HG02943 (cell line): ENCODE data around the gene FNDC1.
"Not testable (repeated sequence)": the region's sequence is repeated elsewhere in the genome, so short reads cannot be mapped to it uniquely, and the experiment has no call there.

ENCODE experiments used
- ATAC-seq: cut with Tn5 transposase; IDR thresholded peaks from one replicate; pipeline ENCODE4 v1.9.1; 2021; ENCODE audit warnings: mild to moderate bottlenecking, low read depth, moderate library complexity; ENCODE audit not compliant: unreplicated experiment

FNDC1 gene

GRCh38 chr6:159252955-159253508 is 83.8 kb downstream of the FNDC1 start:
- ATAC-seq: no peak

- no peak for ATAC-seq
Observed at GRCh38 chr6:159254186-159254585, 85.0 kb downstream of the FNDC1 start.

GRCh38 chr6:159255434-159255951 is 86.3 kb downstream of the FNDC1 start:
- ATAC-seq: no peak

- no peak for ATAC-seq
Observed at GRCh38 chr6:159256128-159256527, 86.9 kb downstream of the FNDC1 start.

- no peak for ATAC-seq
Observed at GRCh38 chr6:159257846-159258245, 88.6 kb downstream of the FNDC1 start.

- ATAC-seq: no peak
Observed at GRCh38 chr6:159259441-159260125, 90.4 kb downstream of the FNDC1 start.

- ATAC-seq: no peak
Observed at GRCh38 chr6:159260208-159260607, 91.0 kb downstream of the FNDC1 start.

GRCh38 chr6:159261995-159262394 is 92.8 kb downstream of the FNDC1 start:
- ATAC-seq: no peak

- ATAC-seq: no peak
Observed at GRCh38 chr6:159262586-159262985, 93.4 kb downstream of the FNDC1 start.

GRCh38 chr6:159267165-159267564 is 98.0 kb downstream of the FNDC1 start:
- no peak for ATAC-seq

GRCh38 chr6:159268511-159268910 is 99.3 kb downstream of the FNDC1 start:
- no peak for ATAC-seq

GRCh38 chr6:159271257-159271656 is 102.1 kb downstream of the FNDC1 start:
- no peak for ATAC-seq

GRCh38 chr6:159278626-159279025 is 109.4 kb downstream of the FNDC1 start:
- no peak for ATAC-seq

- no peak for ATAC-seq
Observed at GRCh38 chr6:159279790-159280277, 110.6 kb downstream of the FNDC1 start.

- no peak for ATAC-seq
Observed at GRCh38 chr6:159282421-159282820, 113.2 kb downstream of the FNDC1 start.

- not testable (repeated sequence) for ATAC-seq
Observed at GRCh38 chr6:159284661-159285060, 115.5 kb downstream of the FNDC1 start.

- no peak for ATAC-seq
Observed at GRCh38 chr6:159298840-159299239, 129.6 kb downstream of the FNDC1 start.

GRCh38 chr6:159299566-159299965 is 130.4 kb downstream of the FNDC1 start:
- no peak for ATAC-seq

- no peak for ATAC-seq
Observed at GRCh38 chr6:159301277-159301676, 132.1 kb downstream of the FNDC1 start.

GRCh38 chr6:159301810-159302593 is 132.8 kb downstream of the FNDC1 start:
- ATAC-seq: no peak

- no peak for ATAC-seq
Observed at GRCh38 chr6:159302594-159302992, 133.4 kb downstream of the FNDC1 start.
